Measurements from ENCODE around the gene SAT2.
"Not testable (repeated sequence)": the region's sequence is repeated elsewhere in the genome, so short reads cannot be mapped to it uniquely, and the experiment has no call there.

Gene SAT2

GRCh38 chr17:7627250-7628121, at the start of gene SAT2:
Gene SAT2 (minus strand): TSS chr17:7627821. CDS start chr17:7627635, 186 bp downstream.
- peak; percentile 66 to 93 (median 89) for DNase-seq

DNA sequence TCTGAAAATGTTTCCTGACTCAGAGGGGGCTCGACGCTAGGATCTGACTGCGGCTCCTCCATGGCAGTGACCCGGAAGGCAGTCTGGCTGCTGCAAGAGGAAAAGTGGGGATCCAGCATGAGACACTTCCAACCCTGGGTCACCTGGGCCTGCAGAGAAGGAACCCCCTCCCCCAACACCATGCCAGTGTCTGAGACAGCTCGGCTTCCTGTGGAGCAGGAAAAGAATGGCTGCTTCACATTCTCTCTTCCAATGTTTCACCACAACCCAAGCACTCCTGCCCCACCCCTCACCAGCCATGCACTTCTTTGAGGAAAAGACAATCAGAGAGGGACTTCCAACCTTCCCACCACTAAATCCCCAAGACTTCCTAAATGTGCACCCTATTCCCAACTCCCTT, 48.9 kb upstream of the SAT2 start:
- no peak for DNase-seq

DNA sequence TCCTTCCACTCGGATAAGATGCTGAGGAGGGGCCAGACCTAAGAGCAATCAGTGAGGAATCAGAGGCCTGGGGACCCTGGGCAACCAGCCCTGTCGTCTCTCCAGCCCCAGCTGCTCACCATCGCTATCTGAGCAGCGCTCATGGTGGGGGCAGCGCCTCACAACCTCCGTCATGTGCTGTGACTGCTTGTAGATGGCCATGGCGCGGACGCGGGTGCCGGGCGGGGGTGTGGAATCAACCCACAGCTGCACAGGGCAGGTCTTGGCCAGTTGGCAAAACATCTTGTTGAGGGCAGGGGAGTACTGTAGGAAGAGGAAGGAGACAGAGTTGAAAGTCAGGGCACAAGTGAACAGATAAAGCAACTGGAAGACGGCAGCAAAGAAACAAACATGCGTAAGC, 47.3 kb upstream of the SAT2 start:
- no peak for DNase-seq

- no peak for DNase-seq
Observed at GRCh38 chr17:7673239-7673638, 45.6 kb upstream of the SAT2 start.

GRCh38 chr17:7668482-7668881, 40.9 kb upstream of the SAT2 start:
- DNase-seq, result no peak

DNA sequence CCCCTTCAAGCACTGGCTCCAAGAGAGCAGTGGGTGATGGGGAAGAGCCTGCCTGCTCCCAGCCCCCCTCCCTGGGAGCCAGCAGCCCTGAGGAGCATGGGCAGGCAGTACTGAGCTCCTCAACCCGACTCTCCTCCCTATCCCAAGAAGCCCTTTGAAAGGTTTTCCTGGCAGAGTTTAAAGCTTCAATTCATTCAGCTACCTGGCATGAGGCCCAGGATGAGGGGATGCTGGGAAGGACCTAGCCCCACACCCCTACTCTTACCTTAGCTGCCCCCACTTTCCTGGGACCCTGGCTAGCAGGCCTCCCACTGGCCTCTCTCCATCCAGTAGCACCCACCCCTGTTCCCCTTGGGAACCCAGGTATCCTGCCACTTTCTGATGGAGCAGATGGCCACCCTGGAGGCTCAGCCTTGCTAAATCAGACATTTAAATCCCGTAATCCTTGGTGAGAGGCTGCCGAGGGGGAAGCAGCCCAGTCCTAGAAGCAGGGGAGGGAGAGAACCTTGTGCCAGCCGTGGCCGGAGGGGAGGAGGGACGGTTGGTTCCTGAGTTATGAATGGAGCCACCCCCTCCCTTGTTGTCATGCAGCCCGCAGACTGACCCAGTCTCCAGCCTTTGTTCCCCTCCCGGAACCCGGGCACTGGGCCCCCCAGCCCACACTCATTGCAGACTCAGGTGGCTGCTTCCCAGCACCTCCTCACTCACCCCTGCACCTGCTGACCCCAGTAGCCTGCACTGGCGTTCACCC, 40.2 kb upstream of the SAT2 start:
- peak in 11 of 14 donors; percentile 31 to 93 (median 76) for DNase-seq

GRCh38 chr17:7656958-7657609, 29.5 kb upstream of the SAT2 start:
- peak in 11 of 14 donors; percentile 30 to 84 (median 59) for DNase-seq

DNA sequence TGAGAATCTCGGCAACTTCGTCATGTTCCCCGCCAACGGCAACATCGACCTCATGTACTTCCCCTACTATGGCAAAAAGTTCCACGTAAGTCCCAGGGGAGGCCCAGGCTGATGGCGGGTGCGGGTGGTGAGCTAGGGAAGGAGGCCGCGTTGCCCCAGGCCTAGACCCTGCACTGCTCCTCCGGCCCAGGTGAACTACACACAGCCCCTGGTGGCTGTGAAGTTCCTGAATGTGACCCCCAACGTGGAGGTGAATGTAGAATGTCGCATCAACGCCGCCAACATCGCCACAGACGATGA, 27.9 kb upstream of the SAT2 start:
- no peak for DNase-seq

- no peak for DNase-seq
Observed at GRCh38 chr17:7654832-7655540, 27.4 kb upstream of the SAT2 start.

DNA sequence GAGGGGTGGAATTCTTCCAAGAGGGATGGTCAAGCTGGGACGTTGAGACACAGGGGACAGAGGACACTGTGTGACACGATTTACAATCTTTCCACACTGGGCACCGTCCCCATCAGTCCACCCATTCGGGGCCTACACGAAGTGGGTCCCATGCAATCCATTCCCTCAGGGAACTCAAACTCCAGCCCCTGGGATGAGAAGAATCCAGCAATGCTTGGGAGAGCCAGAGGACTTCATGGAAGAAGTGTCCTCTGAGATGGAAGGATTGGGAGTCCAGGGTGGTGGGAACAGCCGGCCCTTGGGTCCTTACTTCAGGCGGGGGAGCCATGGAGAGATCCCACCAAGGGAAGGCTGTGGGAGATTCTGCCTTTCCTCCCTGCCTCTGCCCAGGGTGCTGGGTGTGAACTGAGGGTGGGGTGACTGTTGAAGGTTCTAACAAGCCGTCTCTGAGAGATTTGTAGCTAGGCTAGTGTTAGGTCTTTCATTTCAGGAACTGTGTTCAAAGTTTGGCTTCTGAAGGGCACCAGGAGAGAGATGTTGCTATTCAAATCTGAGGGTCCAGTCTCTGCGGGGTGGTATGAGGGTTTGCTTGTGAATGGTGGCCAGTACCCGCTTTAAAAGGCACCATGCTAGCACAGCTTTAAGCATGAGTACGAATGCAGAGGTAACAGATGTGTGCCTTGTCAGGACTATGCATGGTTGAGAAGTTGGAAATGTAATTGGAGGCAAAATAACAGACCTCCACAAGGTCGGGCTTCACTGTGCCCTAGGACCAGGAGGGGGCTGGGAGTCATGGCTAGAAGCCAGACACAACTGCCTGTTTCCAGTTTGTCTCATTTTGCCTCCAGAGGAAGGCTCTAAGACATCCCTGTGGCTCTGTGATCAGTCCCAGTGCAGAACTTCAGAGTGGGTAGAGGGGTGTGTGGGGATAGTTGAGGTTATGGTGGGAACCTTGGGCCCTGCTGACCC, 25.1 kb upstream of the SAT2 start:
- DNase-seq, result peak in 3 of 14 donors; percentile 11 to 28 (median 18)

GRCh38 chr17:7651665-7652387, 24.2 kb upstream of the SAT2 start:
- peak in 7 of 14 donors; percentile 29 to 69 (median 49) for DNase-seq

DNA sequence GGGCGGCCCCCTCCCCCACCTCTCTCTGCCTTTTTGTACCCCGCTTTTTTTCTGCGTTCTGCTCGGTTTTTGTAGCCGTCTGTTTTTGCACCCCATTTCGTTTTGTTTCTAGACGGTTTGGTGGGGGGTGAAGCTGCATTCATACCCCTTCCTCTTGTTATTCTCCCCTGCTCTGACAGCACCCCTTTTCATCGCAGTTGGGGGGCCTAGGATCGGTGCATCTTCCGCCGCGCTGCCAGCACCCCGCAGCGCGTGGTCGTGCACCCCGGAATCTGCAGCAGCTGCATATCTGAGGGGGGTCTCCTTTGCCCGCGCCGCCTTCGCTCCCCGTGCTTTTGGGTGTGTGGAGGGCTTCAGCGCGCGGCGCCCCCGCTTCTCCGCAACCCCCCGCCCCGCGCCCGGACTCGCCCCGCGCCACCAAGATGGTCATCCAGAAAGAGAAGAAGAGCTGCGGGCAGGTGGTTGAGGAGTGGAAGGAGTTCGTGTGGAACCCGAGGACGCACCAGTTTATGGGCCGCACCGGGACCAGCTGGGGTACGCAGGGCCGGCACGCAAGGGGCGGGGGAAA, 23.6 kb upstream of the SAT2 start:
- no peak for DNase-seq

DNA sequence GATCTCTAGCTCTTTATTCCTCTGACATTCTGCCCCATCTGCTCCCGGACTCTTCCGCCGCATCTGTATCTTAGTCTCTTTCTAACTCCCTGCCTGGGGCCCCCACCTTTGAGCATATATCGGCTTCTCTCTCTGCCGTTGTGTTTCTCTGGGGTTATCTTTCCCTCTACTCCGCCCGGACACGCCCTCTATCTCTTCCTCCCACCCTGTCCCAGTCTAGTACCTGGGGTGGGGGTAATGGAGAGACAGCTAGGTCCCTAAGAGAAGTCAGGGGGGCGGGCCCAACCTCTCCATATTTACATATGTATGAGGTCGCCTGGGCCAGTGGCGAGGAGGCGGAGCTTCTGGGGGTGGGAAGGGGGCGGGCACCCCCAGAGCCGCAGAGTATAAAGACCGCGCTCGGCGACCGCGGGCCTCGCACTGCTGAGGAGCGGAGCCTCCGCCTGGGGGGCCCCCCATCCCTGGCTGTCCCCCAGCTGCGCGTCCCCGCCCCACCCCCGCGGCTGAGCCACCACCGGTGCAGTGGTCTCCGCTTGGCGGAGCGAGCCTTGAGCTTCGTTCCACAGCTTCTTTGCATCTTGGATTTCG, 23.0 kb upstream of the SAT2 start, which contains the start of gene ATP1B2:
TSS of gene ATP1B2 (plus strand) at position 418 of the 588 bp plus-strand sequence. CDS start 593 bp downstream, outside the sequence.
- DNase-seq, result peak in 10 of 14 donors; percentile 29 to 88 (median 63)

- DNase-seq, result no peak
Observed at GRCh38 chr17:7647018-7647417, 19.4 kb upstream of the SAT2 start.

- no peak for DNase-seq
Observed at GRCh38 chr17:7646457-7646856, 18.8 kb upstream of the SAT2 start.

- no peak for DNase-seq
Observed at GRCh38 chr17:7644775-7645174, 17.2 kb upstream of the SAT2 start.

GRCh38 chr17:7641635-7642034, 14.0 kb upstream of the SAT2 start:
- not testable (repeated sequence) for DNase-seq

GRCh38 chr17:7640783-7641182, 13.2 kb upstream of the SAT2 start:
- DNase-seq, result no peak

GRCh38 chr17:7636163-7636562, 8.5 kb upstream of the SAT2 start:
- peak in 1 of 14 donors; percentile 32 for DNase-seq

GRCh38 chr17:7634384-7634783, 6.8 kb upstream of the SAT2 start:
- DNase-seq, result peak in 5 of 14 donors; percentile 22 to 56 (median 52)

All from C1 segment of cervical spinal cord (tissue), 14 donors.